ENCODE results near the gene TMEM132D.
"Not testable (repeated sequence)": the region's sequence is repeated elsewhere in the genome, so short reads cannot be mapped to it uniquely, and the experiment has no call there.

The TMEM132D gene

GRCh38 chr12:129213551-129213950, 690.3 kb downstream of the TMEM132D start:
- DNase-seq: no peak

- DNase-seq: no peak
Observed at GRCh38 chr12:129211862-129212630, 691.8 kb downstream of the TMEM132D start.

GRCh38 chr12:129208566-129208965, 695.3 kb downstream of the TMEM132D start:
- DNase-seq: no peak

- no peak for DNase-seq
Observed at GRCh38 chr12:129207084-129207483, 696.7 kb downstream of the TMEM132D start.

GRCh38 chr12:129203456-129203855, 700.4 kb downstream of the TMEM132D start:
- DNase-seq: no peak

GRCh38 chr12:129202109-129202814, 701.6 kb downstream of the TMEM132D start:
- DNase-seq: no peak

GRCh38 chr12:129201029-129201428, 702.8 kb downstream of the TMEM132D start:
- no peak for DNase-seq

- DNase-seq: no peak
Observed at GRCh38 chr12:129200576-129200975, 703.2 kb downstream of the TMEM132D start.

GRCh38 chr12:129196927-129197326, 706.9 kb downstream of the TMEM132D start:
- no peak for DNase-seq

GRCh38 chr12:129195081-129195480, 708.7 kb downstream of the TMEM132D start:
- DNase-seq: no peak

GRCh38 chr12:129193263-129193871, 710.5 kb downstream of the TMEM132D start:
- no peak for DNase-seq

- DNase-seq: no peak
Observed at GRCh38 chr12:129190827-129191226, 713.0 kb downstream of the TMEM132D start.

GRCh38 chr12:129189879-129190278, 713.9 kb downstream of the TMEM132D start:
- DNase-seq: not testable (repeated sequence)

GRCh38 chr12:129186952-129187351, 716.9 kb downstream of the TMEM132D start:
- DNase-seq: no peak

- no peak for DNase-seq
Observed at GRCh38 chr12:129185855-129186254, 718.0 kb downstream of the TMEM132D start.

GRCh38 chr12:129184127-129184928, 719.5 kb downstream of the TMEM132D start:
- no peak for DNase-seq

- no peak for DNase-seq
Observed at GRCh38 chr12:129179941-129180553, 723.8 kb downstream of the TMEM132D start.

- no peak for DNase-seq
Observed at GRCh38 chr12:129169928-129170327, 733.9 kb downstream of the TMEM132D start.

- no peak for DNase-seq
Observed at GRCh38 chr12:129163861-129164260, 740.0 kb downstream of the TMEM132D start.

GRCh38 chr12:129163461-129163860, 740.4 kb downstream of the TMEM132D start:
- no peak for DNase-seq

- no peak for DNase-seq
Observed at GRCh38 chr12:129162805-129163204, 741.0 kb downstream of the TMEM132D start.

- no peak for DNase-seq
Observed at GRCh38 chr12:129161511-129161910, 742.3 kb downstream of the TMEM132D start.

- no peak for DNase-seq
Observed at GRCh38 chr12:129160282-129160681, 743.5 kb downstream of the TMEM132D start.
